GM10266 (cell line): Measurements from ENCODE around the gene JUNB.

Experiments used
- DNase-seq: peaks from one replicate; pipeline ENCODE4 v3.0.0; 2012; ENCODE audit errors: extremely low spot score
- CTCF ChIP-seq: IDR thresholded peaks from 2 replicates; pipeline ENCODE4 v1.5.1; 2012; ENCODE audit warnings: mild to moderate bottlenecking, low read depth; ENCODE audit not compliant: control insufficient read depth, insufficient read depth; ENCODE audit errors: missing control alignments

JUNB gene

GRCh38 chr19:12774588-12775555 lies 16.4 kb upstream of the JUNB start, which contains the start of gene HOOK2:
Gene HOOK2 (minus strand): TSS chr19:12775552. CDS start chr19:12775449, 103 bp downstream.
- no peak for DNase-seq
- TF ChIP-seq CTCF = no peak

GRCh38 chr19:12777217-12778016 lies 13.9 kb upstream of the JUNB start:
- TF ChIP-seq CTCF = peak; percentile 97
- DNase-seq = peak; percentile 86

- no peak for DNase-seq
- TF ChIP-seq CTCF = no peak
Observed at GRCh38 chr19:12778017-12778904, 13.0 kb upstream of the JUNB start.

GRCh38 chr19:12778905-12779161 lies 12.5 kb upstream of the JUNB start:
- no peak for DNase-seq
- no peak for TF ChIP-seq CTCF

GRCh38 chr19:12779162-12779993 lies 11.9 kb upstream of the JUNB start:
- no peak for DNase-seq
- peak; percentile 35 for TF ChIP-seq CTCF

GRCh38 chr19:12782174-12782423 lies 9.2 kb upstream of the JUNB start:
- no peak for DNase-seq
- TF ChIP-seq CTCF = no peak
